ENCODE data around the gene MAPK7. TPM values are rescaled to one million over a fixed set of nuclear protein-coding genes. Genes with fewer than 3 reads are reported as not detected.

MAPK7 gene
- total and polyA plus RNA-seq, 2 of the 8 experiments (the other 6 are each of a cell fraction or from before 2014, with no cell fraction given), result 15.2 to 28.1 TPM

DNA sequence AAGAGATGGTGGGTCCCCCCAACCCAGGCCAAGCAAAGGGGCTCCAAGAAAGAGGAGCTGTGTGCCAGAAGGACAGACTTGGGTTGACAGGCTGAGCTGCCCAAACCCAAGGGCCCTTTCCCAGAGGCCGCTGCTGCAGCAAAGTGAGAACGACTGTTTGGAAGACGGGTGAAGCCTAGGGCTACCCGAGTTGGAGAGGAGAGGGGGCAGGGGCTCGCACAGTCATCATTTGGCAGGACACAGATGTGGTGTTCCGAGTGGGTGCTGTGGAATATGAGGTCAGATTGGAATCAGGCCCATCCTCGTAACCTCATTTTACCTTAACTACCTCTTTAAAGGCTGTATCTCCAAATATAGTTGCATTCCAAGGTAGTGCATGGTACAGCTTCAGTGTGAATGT, 14.0 kb downstream of the MAPK7 start:
- CTCF ChIA-PET (ENCODE audit: partially characterized antibody), result interaction anchor here (1.3 kb wide), 1 partner anchor 22 kb away, joined by 3 read pairs; no protein-coding TSS in a partner anchor
- H4K5ac ChIP-seq (ENCODE audit: insufficient read length, low read depth, low read length), result no peak overlapping the region
- H3K4me1 ChIP-seq (replicated peaks in 1 of 4; ENCODE audit: control insufficient read depth in 3 of 4, insufficient read depth in 4 of 4, low read length in 3 of 4), result peaks cover 7 to 15% (median 11%) of the 10 kb centered on the region in 4 experiments; a peak in 6 of 7 replicates
- TF ChIP-seq YY1 (IDR thresholded peaks at IDR 0.05; ENCODE audit: low read depth, low read length) (no peak), SIRT6 (IDR thresholded peaks at IDR 0.05; ENCODE audit: low read length) (no peak), RNF2 (IDR thresholded peaks at IDR 0.05; ENCODE audit: borderline replicate concordance, low read depth, low read length, missing control alignments, poor library complexity, severe bottlenecking) (no peak), KDM5A (IDR thresholded peaks at IDR 0.05; ENCODE audit: low read length) (no peak), JUND (IDR thresholded peaks at IDR 0.05; ENCODE audit: low read length) (no peak)
- H3K18ac ChIP-seq (ENCODE audit: extremely low read depth, low read length), result no peak overlapping the region
- H3K14ac ChIP-seq (ENCODE audit: insufficient read length), result no peak overlapping the region
- H3K23ac ChIP-seq (ENCODE audit: insufficient read length), result no peak overlapping the region
- no peak overlapping the region for H2BK120ac ChIP-seq (replicated peaks; ENCODE audit: low read depth, low read length)
- no peak overlapping the region for H3K4me2 ChIP-seq (ENCODE audit: insufficient read depth in 1 of 2, low read depth in 2 of 2, low read length in 2 of 2)
- no peak overlapping the region for H2BK12ac ChIP-seq (ENCODE audit: low read depth, low read length)
- no peak overlapping the region for H3K9ac ChIP-seq (replicated peaks in 1 of 4; ENCODE audit: extremely low read depth in 1 of 4, low read depth in 3 of 4, low read length in 3 of 4)
- H3K4me3 ChIP-seq (ENCODE audit: extremely low read depth in 1 of 4, insufficient read depth in 2 of 4, low read depth in 3 of 4, low read length in 4 of 4), result no peak overlapping the region
- no peaks in the 10 kb centered on the region for H3K27me3 ChIP-seq (replicated peaks in 1 of 4; ENCODE audit: control insufficient read depth in 3 of 4, extremely low read depth in 1 of 4, insufficient read depth in 3 of 4, low read length in 3 of 4)
- no peak overlapping the region for H4K91ac ChIP-seq (replicated peaks; ENCODE audit: insufficient read length, low read length)
- H2AK5ac ChIP-seq (ENCODE audit: low read depth, low read length), result no peak overlapping the region
- H4K8ac ChIP-seq (ENCODE audit: extremely low read depth, insufficient read depth, low read length), result no peak overlapping the region
- 91% methylated on average over 7 of the region's 7 CpGs; no CpG with 5 or more reads in 1 of the 2 experiments for WGBS, 2 experiments (ENCODE audit: extremely low coverage in 1 of 2, insufficient coverage in 1 of 2, insufficient read length in 1 of 2, insufficient replicate concordance in 2 of 2, low coverage in 1 of 2, low lambda C conversion rate in 2 of 2, missing lambda C conversion rate in 1 of 2)
- no peak overlapping the region for H3K56ac ChIP-seq (replicated peaks; ENCODE audit: insufficient read length, low read depth, low read length)
- no peaks in the 10 kb centered on the region for H3K36me3 ChIP-seq (ENCODE audit: control insufficient read depth in 2 of 4, insufficient read depth in 4 of 4, low read length in 3 of 4)
- no peaks in the 10 kb centered on the region for H3K79me1 ChIP-seq (ENCODE audit: low read depth, low read length)
- no peak for DNase-seq (ENCODE audit: low read depth in 1 of 2, low spot score in 2 of 2)
- 0 out of 2 replicates have a peak overlapping the region, but pooled peaks have one; percentile 33 for H2BK15ac ChIP-seq (ENCODE audit: low read length)
- no peaks in the 10 kb centered on the region for H3K23me2 ChIP-seq (ENCODE audit: low read depth, low read length)
- H2BK20ac ChIP-seq (ENCODE audit: low read length), result no peak overlapping the region
- no peak overlapping the region for H3K4ac ChIP-seq (replicated peaks; ENCODE audit: insufficient read length, low read depth, low read length)
- H2BK5ac ChIP-seq (ENCODE audit: low read depth, low read length), result no peak overlapping the region
- H4K20me1 ChIP-seq (replicated peaks in 1 of 2; ENCODE audit: control insufficient read depth in 1 of 2, insufficient read depth in 2 of 2, low read length in 2 of 2), result no peaks in the 10 kb centered on the region
- no peaks in the 10 kb centered on the region for H3K79me2 ChIP-seq (ENCODE audit: control insufficient read depth in 1 of 2, insufficient read depth in 2 of 2, low read length in 2 of 2)
- no peak overlapping the region for H2AFZ ChIP-seq (ENCODE audit: low read length)
- FAIRE-seq, result no peak
- H3K9me3 ChIP-seq (ENCODE audit: insufficient read depth in 2 of 2, low read depth in 1 of 2, low read length in 1 of 2), result no peaks in the 10 kb centered on the region
- POLR2A ChIA-PET (ENCODE audit: partially characterized antibody), result interaction anchor here (1.1 to 1.7 kb wide), 4 partner anchors 10 to 67 kb away, joined by 3 to 4 read pairs (median 4); no protein-coding TSS in a partner anchor
- H3K27ac ChIP-seq (ENCODE audit: low read depth, low read length), result no peak overlapping the region

Measured in H1 (cell line).